ENCODE results near the gene FAM193A.
"Not testable (repeated sequence)": the region's sequence is repeated elsewhere in the genome, so short reads cannot be mapped to it uniquely, and the experiment has no call there.

Gene FAM193A

DNA sequence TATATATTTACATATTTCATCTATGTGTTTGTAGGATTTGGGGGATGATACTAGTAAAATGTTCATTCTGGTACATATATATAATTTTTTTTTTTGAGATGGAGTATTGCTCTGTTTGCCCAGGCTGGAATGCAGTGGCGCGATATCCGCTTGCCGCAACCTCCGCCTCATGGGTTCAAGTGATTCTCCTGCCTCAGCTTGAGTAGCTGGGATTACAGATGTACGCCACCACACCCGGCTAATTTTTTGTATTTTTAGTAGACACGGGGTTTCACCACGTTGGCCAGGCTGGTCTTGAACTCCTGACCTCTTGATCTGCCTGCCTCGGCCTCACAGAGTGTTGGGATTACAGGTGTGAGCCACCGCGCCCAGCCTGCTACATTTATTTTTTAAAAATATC lies 55.6 kb downstream of the FAM193A start:
- H3K27ac ChIP-seq (replicated peaks): not testable (repeated sequence)

DNA sequence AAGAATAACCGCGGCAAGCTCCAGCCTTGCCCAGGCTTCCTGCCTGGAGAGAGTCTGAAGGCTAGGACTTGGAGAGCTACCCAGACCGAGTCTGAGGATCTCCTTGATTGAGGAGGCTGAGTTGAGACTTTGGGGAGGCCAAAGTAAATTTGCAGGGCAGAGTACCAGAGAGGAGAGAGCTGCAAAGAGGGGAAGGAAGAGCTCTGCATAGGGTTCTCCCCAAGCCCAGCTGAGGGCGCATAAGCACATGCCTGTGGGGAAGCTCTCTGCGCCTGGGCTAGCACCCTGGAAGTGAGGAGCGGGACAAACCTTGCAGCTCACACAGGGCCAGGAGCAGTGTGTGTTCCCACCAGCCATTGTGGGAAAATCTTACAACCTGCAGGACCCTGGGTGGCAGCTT lies 56.1 kb downstream of the FAM193A start:
- H3K27ac ChIP-seq (replicated peaks): no peak overlapping the region
- no peaks in the 10 kb centered on the region for H3K27me3 ChIP-seq (ENCODE audit: insufficient read depth, poor library complexity, severe bottlenecking)
- peak in 1 of 2 experiments; percentile 66 for DNase-seq (ENCODE audit: low read depth in 1 of 2, low spot score in 1 of 2)
- H3K4me3 ChIP-seq (replicated peaks; ENCODE audit: insufficient read depth, low read length): no peak overlapping the region
- TF ChIP-seq, protein P1, sequence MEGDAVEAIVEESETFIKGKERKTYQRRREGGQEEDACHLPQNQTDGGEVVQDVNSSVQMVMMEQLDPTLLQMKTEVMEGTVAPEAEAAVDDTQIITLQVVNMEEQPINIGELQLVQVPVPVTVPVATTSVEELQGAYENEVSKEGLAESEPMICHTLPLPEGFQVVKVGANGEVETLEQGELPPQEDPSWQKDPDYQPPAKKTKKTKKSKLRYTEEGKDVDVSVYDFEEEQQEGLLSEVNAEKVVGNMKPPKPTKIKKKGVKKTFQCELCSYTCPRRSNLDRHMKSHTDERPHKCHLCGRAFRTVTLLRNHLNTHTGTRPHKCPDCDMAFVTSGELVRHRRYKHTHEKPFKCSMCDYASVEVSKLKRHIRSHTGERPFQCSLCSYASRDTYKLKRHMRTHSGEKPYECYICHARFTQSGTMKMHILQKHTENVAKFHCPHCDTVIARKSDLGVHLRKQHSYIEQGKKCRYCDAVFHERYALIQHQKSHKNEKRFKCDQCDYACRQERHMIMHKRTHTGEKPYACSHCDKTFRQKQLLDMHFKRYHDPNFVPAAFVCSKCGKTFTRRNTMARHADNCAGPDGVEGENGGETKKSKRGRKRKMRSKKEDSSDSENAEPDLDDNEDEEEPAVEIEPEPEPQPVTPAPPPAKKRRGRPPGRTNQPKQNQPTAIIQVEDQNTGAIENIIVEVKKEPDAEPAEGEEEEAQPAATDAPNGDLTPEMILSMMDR (IDR thresholded peaks at IDR 0.05; ENCODE audit: insufficient read depth, low read length): no peak
- TF ChIP-seq SPI1 (IDR thresholded peaks at IDR 0.05; ENCODE audit: borderline replicate concordance, low read depth): peak; percentile 19; the same call in 1 of the 2 replicates

More for the DNA sequence above, 55.6 kb downstream of the FAM193A start:
- DNase-seq (ENCODE audit: low read depth in 1 of 2, low spot score in 1 of 2); H3K4me3 ChIP-seq (replicated peaks; ENCODE audit: insufficient read depth, low read length); H3K27me3 ChIP-seq (ENCODE audit: insufficient read depth, poor library complexity, severe bottlenecking): not testable (repeated sequence)

DNA sequence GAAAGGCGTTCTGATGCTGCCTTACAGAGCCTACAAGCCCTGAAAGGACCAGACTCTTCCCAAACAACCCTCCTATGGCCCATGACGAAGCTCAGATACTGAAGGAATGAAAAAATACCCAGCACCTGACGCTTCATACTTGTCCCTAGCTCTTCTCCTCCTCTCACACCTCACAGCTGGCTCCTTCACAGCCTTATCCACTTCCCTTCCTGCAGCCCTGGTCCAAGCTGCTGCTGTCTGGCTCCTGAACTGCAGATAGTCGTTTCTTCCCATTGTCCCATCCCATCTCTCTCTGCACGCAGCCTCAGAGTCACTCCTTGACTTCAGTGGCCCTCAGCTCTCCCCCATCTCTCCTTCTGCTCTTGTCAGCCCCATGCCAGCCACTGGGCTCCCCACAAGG lies 56.6 kb downstream of the FAM193A start:
- TF ChIP-seq SPI1 (IDR thresholded peaks at IDR 0.05; ENCODE audit: borderline replicate concordance, low read depth): peak; percentile 38; the same call in 1 of the 2 replicates
- TF ChIP-seq, protein P2, sequence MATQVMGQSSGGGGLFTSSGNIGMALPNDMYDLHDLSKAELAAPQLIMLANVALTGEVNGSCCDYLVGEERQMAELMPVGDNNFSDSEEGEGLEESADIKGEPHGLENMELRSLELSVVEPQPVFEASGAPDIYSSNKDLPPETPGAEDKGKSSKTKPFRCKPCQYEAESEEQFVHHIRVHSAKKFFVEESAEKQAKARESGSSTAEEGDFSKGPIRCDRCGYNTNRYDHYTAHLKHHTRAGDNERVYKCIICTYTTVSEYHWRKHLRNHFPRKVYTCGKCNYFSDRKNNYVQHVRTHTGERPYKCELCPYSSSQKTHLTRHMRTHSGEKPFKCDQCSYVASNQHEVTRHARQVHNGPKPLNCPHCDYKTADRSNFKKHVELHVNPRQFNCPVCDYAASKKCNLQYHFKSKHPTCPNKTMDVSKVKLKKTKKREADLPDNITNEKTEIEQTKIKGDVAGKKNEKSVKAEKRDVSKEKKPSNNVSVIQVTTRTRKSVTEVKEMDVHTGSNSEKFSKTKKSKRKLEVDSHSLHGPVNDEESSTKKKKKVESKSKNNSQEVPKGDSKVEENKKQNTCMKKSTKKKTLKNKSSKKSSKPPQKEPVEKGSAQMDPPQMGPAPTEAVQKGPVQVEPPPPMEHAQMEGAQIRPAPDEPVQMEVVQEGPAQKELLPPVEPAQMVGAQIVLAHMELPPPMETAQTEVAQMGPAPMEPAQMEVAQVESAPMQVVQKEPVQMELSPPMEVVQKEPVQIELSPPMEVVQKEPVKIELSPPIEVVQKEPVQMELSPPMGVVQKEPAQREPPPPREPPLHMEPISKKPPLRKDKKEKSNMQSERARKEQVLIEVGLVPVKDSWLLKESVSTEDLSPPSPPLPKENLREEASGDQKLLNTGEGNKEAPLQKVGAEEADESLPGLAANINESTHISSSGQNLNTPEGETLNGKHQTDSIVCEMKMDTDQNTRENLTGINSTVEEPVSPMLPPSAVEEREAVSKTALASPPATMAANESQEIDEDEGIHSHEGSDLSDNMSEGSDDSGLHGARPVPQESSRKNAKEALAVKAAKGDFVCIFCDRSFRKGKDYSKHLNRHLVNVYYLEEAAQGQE (IDR thresholded peaks at IDR 0.05; ENCODE audit: insufficient replicate concordance, low read depth): no peak
- H3K4me3 ChIP-seq (replicated peaks; ENCODE audit: insufficient read depth, low read length): no peak overlapping the region
- DNase-seq (ENCODE audit: low read depth in 1 of 2, low spot score in 1 of 2): no peak
- H3K27ac ChIP-seq (replicated peaks): no peak overlapping the region
- H3K27me3 ChIP-seq (ENCODE audit: insufficient read depth, poor library complexity, severe bottlenecking): no peaks in the 10 kb centered on the region

DNA sequence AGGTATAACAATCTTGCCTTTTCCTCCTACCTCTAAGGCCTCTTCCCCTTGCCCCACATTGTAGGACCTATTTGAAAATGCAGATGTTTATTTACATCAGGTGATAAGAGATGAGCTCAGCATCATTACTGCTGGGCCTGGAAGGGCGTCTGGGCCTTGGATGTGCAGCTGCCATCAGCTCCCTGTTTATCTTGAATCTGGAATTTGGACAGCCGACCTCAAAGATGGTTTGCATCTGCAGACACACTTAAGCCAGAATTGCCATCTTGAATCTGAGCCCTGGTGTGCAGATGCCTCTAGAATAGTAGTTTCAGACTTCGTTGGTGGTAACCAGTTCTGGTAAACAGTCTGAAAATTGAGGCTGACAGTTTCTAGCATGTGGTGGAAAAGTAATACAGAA lies 59.0 kb downstream of the FAM193A start:
- Histone ChIP-seq H3K4me3 (replicated peaks; ENCODE audit: insufficient read depth, low read length) (no peak overlapping the region), H3K27me3 (ENCODE audit: insufficient read depth, poor library complexity, severe bottlenecking) (no peaks in the 10 kb centered on the region), H3K27ac (replicated peaks) (no peak overlapping the region)
- TF ChIP-seq GABPA (IDR thresholded peaks at IDR 0.05; ENCODE audit: low read depth): no peak
- TF ChIP-seq, protein P2 (IDR thresholded peaks at IDR 0.05; ENCODE audit: insufficient replicate concordance, low read depth): no peak
- TF ChIP-seq, protein P1 (IDR thresholded peaks at IDR 0.05; ENCODE audit: insufficient read depth, low read length): no peak
- TF ChIP-seq SPI1 (IDR thresholded peaks at IDR 0.05; ENCODE audit: borderline replicate concordance, low read depth): no peak
- TF ChIP-seq POLR2AphosphoS5 (IDR thresholded peaks at IDR 0.05; ENCODE audit: low read depth): no peak
- no peak for DNase-seq (ENCODE audit: low read depth in 1 of 2, low spot score in 1 of 2)

DNA sequence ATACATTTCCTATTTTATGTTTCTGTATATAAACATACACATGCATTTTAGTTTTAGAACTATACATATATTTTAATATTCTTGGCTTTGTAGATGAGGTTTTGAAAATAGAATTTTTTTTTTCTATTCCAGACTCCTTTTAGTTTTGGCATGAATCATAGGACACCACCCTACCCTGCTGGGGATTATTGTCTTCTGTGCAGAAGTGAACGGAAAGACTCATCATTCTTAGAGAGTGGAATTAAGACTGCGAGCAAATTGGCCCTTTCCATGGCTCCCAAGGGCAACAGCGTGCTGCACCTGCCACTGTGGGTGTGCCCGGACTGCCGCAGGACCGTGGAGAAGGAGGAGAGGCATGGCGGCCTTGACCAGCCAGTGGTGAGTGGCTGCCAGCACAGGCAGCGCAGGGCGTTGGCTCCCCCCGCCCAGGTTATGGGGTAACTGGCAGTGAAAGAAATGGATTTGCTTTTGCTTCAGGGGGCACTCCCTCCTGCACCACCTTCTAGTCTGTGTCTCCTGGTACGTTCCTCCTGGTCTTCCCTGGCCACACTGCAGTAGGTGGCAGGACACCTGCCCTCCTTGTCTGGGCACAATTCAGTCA lies 59.6 kb downstream of the FAM193A start:
- no peak for DNase-seq (ENCODE audit: low read depth in 1 of 2, low spot score in 1 of 2)
- Histone ChIP-seq H3K4me3 (replicated peaks; ENCODE audit: insufficient read depth, low read length) (no peak overlapping the region), H3K27me3 (ENCODE audit: insufficient read depth, poor library complexity, severe bottlenecking) (no peaks in the 10 kb centered on the region), H3K27ac (replicated peaks) (no peak overlapping the region)
- no peak for TF ChIP-seq GABPA (IDR thresholded peaks at IDR 0.05; ENCODE audit: low read depth)
- TF ChIP-seq, protein P1 (IDR thresholded peaks at IDR 0.05; ENCODE audit: insufficient read depth, low read length): no peak
- TF ChIP-seq, protein P2 (IDR thresholded peaks at IDR 0.05; ENCODE audit: insufficient replicate concordance, low read depth): no peak
